ENCODE results near the gene KRT14. TPM values are rescaled to one million over a fixed set of nuclear protein-coding genes. Genes with fewer than 3 reads are reported as not detected.
A peak's percentile ranks its signal among the peaks of the same experiment; 100 is the strongest.

KRT14 gene
- total RNA-seq, 2 experiments from 2014 or later: not detected

GRCh38 chr17:41567317-41567716, 19.4 kb downstream of the KRT14 start:
- ATAC-seq (no peak), DNase-seq (no peak)
- Mint-ChIP-seq H3K27ac (peak overlapping the region; percentile 76), H3K4me3 (no peak overlapping the region), H3K9me3 (ENCODE audit: low read depth) (peaks cover 16% of the 10 kb centered on the region), H3K4me1 (peaks cover 5% of the 10 kb centered on the region), H3K36me3 (peaks cover 4% of the 10 kb centered on the region), H3K27me3 (peaks cover 35% of the 10 kb centered on the region)
- CTCF ChIA-PET: interaction anchor here (0.9 to 2.0 kb wide), 2 partner anchors 17 to 96 kb away, joined by 5 to 13 read pairs; no protein-coding TSS in a partner anchor

- peaks cover 16% of the 10 kb centered on the region for H3K9me3 Mint-ChIP-seq (ENCODE audit: low read depth)
- H3K4me3 Mint-ChIP-seq: no peak overlapping the region
- H3K27ac Mint-ChIP-seq: no peak overlapping the region
- ATAC-seq (no peak), DNase-seq (no peak)
- peaks cover 37% of the 10 kb centered on the region for H3K27me3 Mint-ChIP-seq
- H3K36me3 Mint-ChIP-seq: peaks cover 4% of the 10 kb centered on the region
- CTCF ChIA-PET: interaction anchor here (0.9 to 1.8 kb wide), 3 partner anchors 16 to 98 kb away, joined by 6 to 7 read pairs (median 7); no protein-coding TSS in a partner anchor
- H3K4me1 Mint-ChIP-seq: peaks cover 5% of the 10 kb centered on the region
Observed at GRCh38 chr17:41565338-41565737, 21.4 kb downstream of the KRT14 start.

GRCh38 chr17:41563607-41564170, 23.0 kb downstream of the KRT14 start:
- no peak overlapping the region for H3K27ac Mint-ChIP-seq
- H3K27me3 Mint-ChIP-seq: peaks cover 43% of the 10 kb centered on the region
- ATAC-seq (no peak), DNase-seq (no peak)
- CTCF ChIA-PET: interaction anchor here (0.9 to 1.6 kb wide), 3 partner anchors 13 to 16 kb away, joined by 3 to 5 read pairs (median 4); no protein-coding TSS in a partner anchor
- H3K4me1 Mint-ChIP-seq: peaks cover 5% of the 10 kb centered on the region
- peaks cover 12% of the 10 kb centered on the region for H3K9me3 Mint-ChIP-seq (ENCODE audit: low read depth)
- H3K36me3 Mint-ChIP-seq: peaks cover 4% of the 10 kb centered on the region
- H3K4me3 Mint-ChIP-seq: no peak overlapping the region

- no peak overlapping the region for H3K4me3 Mint-ChIP-seq
- no peak overlapping the region for H3K27ac Mint-ChIP-seq
- no peak for ATAC-seq
- no peaks in the 10 kb centered on the region for H3K9me3 Mint-ChIP-seq (ENCODE audit: low read depth)
- CTCF ChIA-PET: interaction anchor here (5.5 kb wide), 1 partner anchor 12 kb away, joined by 48 read pairs; no protein-coding TSS in a partner anchor
- H3K36me3 Mint-ChIP-seq: no peaks in the 10 kb centered on the region
- DNase-seq: no peak
- no peaks in the 10 kb centered on the region for H3K4me1 Mint-ChIP-seq
- H3K27me3 Mint-ChIP-seq: peaks cover 63% of the 10 kb centered on the region
Observed at GRCh38 chr17:41561554-41561953, 25.1 kb downstream of the KRT14 start.

- CTCF ChIA-PET: interaction anchor here (1.5 to 5.5 kb wide), 3 partner anchors 10 to 89 kb away, joined by 6 to 48 read pairs (median 14); no protein-coding TSS in a partner anchor
- ATAC-seq (no peak), DNase-seq (no peak)
- Mint-ChIP-seq H3K27me3 (peaks cover 72% of the 10 kb centered on the region), H3K9me3 (ENCODE audit: low read depth) (no peaks in the 10 kb centered on the region), H3K36me3 (no peaks in the 10 kb centered on the region), H3K4me3 (no peak overlapping the region), H3K4me1 (no peaks in the 10 kb centered on the region), H3K27ac (no peak overlapping the region)
Observed at GRCh38 chr17:41559548-41559947, 27.1 kb downstream of the KRT14 start.

- Mint-ChIP-seq H3K36me3 (no peaks in the 10 kb centered on the region), H3K9me3 (ENCODE audit: low read depth) (no peaks in the 10 kb centered on the region), H3K4me3 (no peak overlapping the region), H3K4me1 (no peaks in the 10 kb centered on the region), H3K27ac (no peak overlapping the region), H3K27me3 (peaks cover 62% of the 10 kb centered on the region)
- ATAC-seq (no peak), DNase-seq (no peak)
- CTCF ChIA-PET: interaction anchor here (2.5 to 11.0 kb wide), 3 partner anchors 8 to 108 kb away, joined by 14 to 256 read pairs (median 48); no protein-coding TSS in a partner anchor
Observed at GRCh38 chr17:41556931-41557330, 29.8 kb downstream of the KRT14 start.

GRCh38 chr17:41556306-41556705, 30.4 kb downstream of the KRT14 start:
- Mint-ChIP-seq H3K9me3 (ENCODE audit: low read depth) (no peaks in the 10 kb centered on the region), H3K4me1 (no peaks in the 10 kb centered on the region), H3K27me3 (peaks cover 59% of the 10 kb centered on the region), H3K27ac (no peak overlapping the region), H3K4me3 (no peak overlapping the region), H3K36me3 (no peaks in the 10 kb centered on the region)
- CTCF ChIA-PET: interaction anchor here (11.0 kb wide), 1 partner anchor 109 kb away, joined by 256 read pairs; no protein-coding TSS in a partner anchor
- ATAC-seq (no peak), DNase-seq (no peak)

GRCh38 chr17:41555105-41555887, 31.4 kb downstream of the KRT14 start:
- Mint-ChIP-seq H3K36me3 (no peaks in the 10 kb centered on the region), H3K27ac (no peak overlapping the region), H3K4me3 (no peak overlapping the region), H3K9me3 (ENCODE audit: low read depth) (no peaks in the 10 kb centered on the region), H3K27me3 (peaks cover 53% of the 10 kb centered on the region), H3K4me1 (no peaks in the 10 kb centered on the region)
- CTCF ChIA-PET: interaction anchor here (0.6 to 11.0 kb wide), 3 partner anchors 24 to 110 kb away, joined by 3 to 256 read pairs (median 236); no protein-coding TSS in a partner anchor
- ATAC-seq: no peak
- DNase-seq: no peak

- DNase-seq: no peak
- H3K9me3 Mint-ChIP-seq (ENCODE audit: low read depth): no peaks in the 10 kb centered on the region
- peaks cover 42% of the 10 kb centered on the region for H3K27me3 Mint-ChIP-seq
- ATAC-seq: no peak
- CTCF ChIA-PET: interaction anchor here (0.6 to 11.0 kb wide), 3 partner anchors 93 to 285 kb away, joined by 3 to 256 read pairs (median 236); no protein-coding TSS in a partner anchor
- H3K4me1 Mint-ChIP-seq: peaks cover 4% of the 10 kb centered on the region
- H3K36me3 Mint-ChIP-seq: no peaks in the 10 kb centered on the region
- no peak overlapping the region for H3K4me3 Mint-ChIP-seq
- no peak overlapping the region for H3K27ac Mint-ChIP-seq
Observed at GRCh38 chr17:41553987-41554680, 32.6 kb downstream of the KRT14 start.

- H3K27ac Mint-ChIP-seq: no peak overlapping the region
- no peaks in the 10 kb centered on the region for H3K9me3 Mint-ChIP-seq (ENCODE audit: low read depth)
- ATAC-seq (no peak), DNase-seq (no peak)
- H3K36me3 Mint-ChIP-seq: no peaks in the 10 kb centered on the region
- CTCF ChIA-PET: interaction anchor here (9.5 to 11.0 kb wide), 2 partner anchors 94 to 112 kb away, joined by 236 to 256 read pairs; no protein-coding TSS in a partner anchor
- peaks cover 10% of the 10 kb centered on the region for H3K4me1 Mint-ChIP-seq
- H3K4me3 Mint-ChIP-seq: no peak overlapping the region
- peaks cover 36% of the 10 kb centered on the region for H3K27me3 Mint-ChIP-seq
Observed at GRCh38 chr17:41553176-41553575, 33.5 kb downstream of the KRT14 start.

GRCh38 chr17:41552455-41552854, 34.2 kb downstream of the KRT14 start:
- H3K27me3 Mint-ChIP-seq: peaks cover 29% of the 10 kb centered on the region
- no peak for ATAC-seq

GRCh38 chr17:41551365-41551764, 35.3 kb downstream of the KRT14 start:
- DNase-seq (no peak), ATAC-seq (no peak)
- H3K9me3 Mint-ChIP-seq (ENCODE audit: low read depth): no peaks in the 10 kb centered on the region
- H3K4me3 Mint-ChIP-seq: no peak overlapping the region
- peaks cover 18% of the 10 kb centered on the region for H3K27me3 Mint-ChIP-seq
- CTCF ChIA-PET: interaction anchor here (0.6 to 11.0 kb wide), 7 partner anchors 15 to 642 kb away, joined by 3 to 256 read pairs (median 13); no protein-coding TSS in a partner anchor
- H3K4me1 Mint-ChIP-seq: peaks cover 17% of the 10 kb centered on the region
- H3K36me3 Mint-ChIP-seq: no peaks in the 10 kb centered on the region
- H3K27ac Mint-ChIP-seq: no peak overlapping the region

More at GRCh38 chr17:41552455-41552854, 34.2 kb downstream of the KRT14 start:
- DNase-seq: no peak
- no peak overlapping the region for H3K4me3 Mint-ChIP-seq
- peaks cover 17% of the 10 kb centered on the region for H3K4me1 Mint-ChIP-seq
- no peaks in the 10 kb centered on the region for H3K9me3 Mint-ChIP-seq (ENCODE audit: low read depth)
- CTCF ChIA-PET: interaction anchor here (9.5 to 11.0 kb wide), 2 partner anchors 95 to 112 kb away, joined by 236 to 256 read pairs; no protein-coding TSS in a partner anchor
- H3K36me3 Mint-ChIP-seq: no peaks in the 10 kb centered on the region
- H3K27ac Mint-ChIP-seq: no peak overlapping the region
